ENCODE results near the gene NEK11. TPM values are rescaled to one million over a fixed set of nuclear protein-coding genes. Genes with fewer than 3 reads are reported as not detected.
A peak's percentile ranks its signal among the peaks of the same experiment; 100 is the strongest.

The NEK11 gene, protein sequence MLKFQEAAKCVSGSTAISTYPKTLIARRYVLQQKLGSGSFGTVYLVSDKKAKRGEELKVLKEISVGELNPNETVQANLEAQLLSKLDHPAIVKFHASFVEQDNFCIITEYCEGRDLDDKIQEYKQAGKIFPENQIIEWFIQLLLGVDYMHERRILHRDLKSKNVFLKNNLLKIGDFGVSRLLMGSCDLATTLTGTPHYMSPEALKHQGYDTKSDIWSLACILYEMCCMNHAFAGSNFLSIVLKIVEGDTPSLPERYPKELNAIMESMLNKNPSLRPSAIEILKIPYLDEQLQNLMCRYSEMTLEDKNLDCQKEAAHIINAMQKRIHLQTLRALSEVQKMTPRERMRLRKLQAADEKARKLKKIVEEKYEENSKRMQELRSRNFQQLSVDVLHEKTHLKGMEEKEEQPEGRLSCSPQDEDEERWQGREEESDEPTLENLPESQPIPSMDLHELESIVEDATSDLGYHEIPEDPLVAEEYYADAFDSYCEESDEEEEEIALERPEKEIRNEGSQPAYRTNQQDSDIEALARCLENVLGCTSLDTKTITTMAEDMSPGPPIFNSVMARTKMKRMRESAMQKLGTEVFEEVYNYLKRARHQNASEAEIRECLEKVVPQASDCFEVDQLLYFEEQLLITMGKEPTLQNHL
- 1 to 10 TPM; 1.6 to 8.5 (median 3.4) TPM for total RNA-seq

- H3K4me1 ChIP-seq = peaks cover 12 to 52% (median 27%) of the 10 kb centered on the region in 3 donors
- peaks cover 0 to 21% (median 0%) of the 10 kb centered on the region in 3 donors for H3K36me3 ChIP-seq
- H3K27ac ChIP-seq = peak within 1 kb of the TSS; percentile 86 to 97 (median 94)
- TF ChIP-seq, protein P1, sequence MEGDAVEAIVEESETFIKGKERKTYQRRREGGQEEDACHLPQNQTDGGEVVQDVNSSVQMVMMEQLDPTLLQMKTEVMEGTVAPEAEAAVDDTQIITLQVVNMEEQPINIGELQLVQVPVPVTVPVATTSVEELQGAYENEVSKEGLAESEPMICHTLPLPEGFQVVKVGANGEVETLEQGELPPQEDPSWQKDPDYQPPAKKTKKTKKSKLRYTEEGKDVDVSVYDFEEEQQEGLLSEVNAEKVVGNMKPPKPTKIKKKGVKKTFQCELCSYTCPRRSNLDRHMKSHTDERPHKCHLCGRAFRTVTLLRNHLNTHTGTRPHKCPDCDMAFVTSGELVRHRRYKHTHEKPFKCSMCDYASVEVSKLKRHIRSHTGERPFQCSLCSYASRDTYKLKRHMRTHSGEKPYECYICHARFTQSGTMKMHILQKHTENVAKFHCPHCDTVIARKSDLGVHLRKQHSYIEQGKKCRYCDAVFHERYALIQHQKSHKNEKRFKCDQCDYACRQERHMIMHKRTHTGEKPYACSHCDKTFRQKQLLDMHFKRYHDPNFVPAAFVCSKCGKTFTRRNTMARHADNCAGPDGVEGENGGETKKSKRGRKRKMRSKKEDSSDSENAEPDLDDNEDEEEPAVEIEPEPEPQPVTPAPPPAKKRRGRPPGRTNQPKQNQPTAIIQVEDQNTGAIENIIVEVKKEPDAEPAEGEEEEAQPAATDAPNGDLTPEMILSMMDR (IDR thresholded peaks at IDR 0.05) = peak in 1 of 6 experiments; percentile 12
- TF ChIP-seq POLR2A (IDR thresholded peaks at IDR 0.05) = peak in 2 of 4 donors; percentile 35 to 53
- intact Hi-C loops (cut with DNase I) = no loop called here
- WGBS, 2 donors = 1 to 2% methylated on average over 13 to 24 of the region's 56 CpGs
- peak; percentile 56 for DNase-seq
- H3K27me3 ChIP-seq = no peaks in the 10 kb centered on the region
- H3K9me3 ChIP-seq = no peaks in the 10 kb centered on the region
- peak within 1 kb of the TSS; percentile 70 to 93 (median 80) for H3K4me3 ChIP-seq
These were observed at the start of gene NEK11, which contains the start of gene ASTE1 for GRCh38 chr3:131026321-131027151. Gene NEK11, plus strand, starts transcription at chr3:131026877. Its CDS starts 2,832 bp downstream, at chr3:131029709. Gene ASTE1, minus strand, starts transcription at chr3:131026825. Its CDS starts 1,519 bp downstream, at chr3:131025306.

GRCh38 chr3:130979117-130979516 is 47.6 kb upstream of the NEK11 start:
- TF ChIP-seq POLR2A (IDR thresholded peaks at IDR 0.05) = no peak
- TF ChIP-seq, protein P1 (IDR thresholded peaks at IDR 0.05) = no peak
- Histone ChIP-seq H3K9me3 (no peaks in the 10 kb centered on the region), H3K36me3 (peaks cover 0 to 61% (median 0%) of the 10 kb centered on the region in 3 donors), H3K27ac (no peak overlapping the region), H3K27me3 (no peaks in the 10 kb centered on the region), H3K4me3 (no peak overlapping the region), H3K4me1 (peaks cover 0 to 6% (median 0%) of the 10 kb centered on the region in 3 donors)
- WGBS, 2 donors = 85 to 86% methylated on average over 2 of the region's 2 CpGs
- DNase-seq = no peak
- intact Hi-C loops (cut with DNase I) = no loop called here

GRCh38 chr3:130981469-130981868 is 45.2 kb upstream of the NEK11 start:
- Histone ChIP-seq H3K36me3 (peaks cover 0 to 65% (median 0%) of the 10 kb centered on the region in 3 donors), H3K4me3 (no peak overlapping the region), H3K27ac (no peak overlapping the region), H3K27me3 (no peaks in the 10 kb centered on the region), H3K9me3 (no peaks in the 10 kb centered on the region), H3K4me1 (no peaks in the 10 kb centered on the region)
- no peak for TF ChIP-seq POLR2A (IDR thresholded peaks at IDR 0.05)
- TF ChIP-seq, protein P1 (IDR thresholded peaks at IDR 0.05) = no peak
- 79 to 89% methylated on average over 2 of the region's 2 CpGs for WGBS, 2 donors
- DNase-seq = no peak
- intact Hi-C loops (cut with DNase I) = no loop called here

GRCh38 chr3:130990282-130990681 is 36.4 kb upstream of the NEK11 start:
- no peak for DNase-seq
- no peak overlapping the region for H3K27ac ChIP-seq
- intact Hi-C loops (cut with DNase I) = no loop called here
- peaks cover 0 to 47% (median 0%) of the 10 kb centered on the region in 3 donors for H3K36me3 ChIP-seq
- no peaks in the 10 kb centered on the region for H3K27me3 ChIP-seq
- TF ChIP-seq, protein P1 (IDR thresholded peaks at IDR 0.05) = no peak
- no peak for TF ChIP-seq POLR2A (IDR thresholded peaks at IDR 0.05)
- no peak overlapping the region for H3K4me3 ChIP-seq
- no peaks in the 10 kb centered on the region for H3K9me3 ChIP-seq
- H3K4me1 ChIP-seq = no peaks in the 10 kb centered on the region
- WGBS, 2 donors = 57 to 58% methylated on average over 5 of the region's 5 CpGs
